ENCODE data around the gene TUBB4A. TPM values are rescaled to one million over a fixed set of nuclear protein-coding genes. Genes with fewer than 3 reads are reported as not detected.

TUBB4A gene
- total and polyA plus RNA-seq, 4 donors = 0.68 to 0.90 TPM; not detected in 2

GRCh38 chr19:6490134-6490533 is 12.0 kb downstream of the TUBB4A start:
- Histone ChIP-seq H3K9me3 (ENCODE audit: control insufficient read depth, low read length) (peaks cover 6% of the 10 kb centered on the region), H3K36me3 (ENCODE audit: control insufficient read depth in 1 of 2, insufficient read depth in 2 of 2, low read length in 1 of 2) (no peaks in the 10 kb centered on the region), H3K27me3 (ENCODE audit: control insufficient read depth in 1 of 2, insufficient read depth in 2 of 2, low read length in 1 of 2) (no peaks in the 10 kb centered on the region), H3K4me1 (ENCODE audit: control insufficient read depth in 1 of 2, insufficient read depth in 2 of 2, low read length in 2 of 2) (no peaks in the 10 kb centered on the region), H3K4me3 (ENCODE audit: low read length in 2 of 2) (no peak overlapping the region), H3K27ac (ENCODE audit: low read depth in 1 of 2, low read length in 2 of 2) (no peak overlapping the region)
- WGBS, 2 donors = 58 to 68% methylated on average over 2 of the region's 2 CpGs
- no peak for ATAC-seq (ENCODE audit: low FRiP score)
- DNase-seq = no peak
- intact Hi-C loops (cut with DNase I) = no loop called here

GRCh38 chr19:6489278-6490061 is 12.6 kb downstream of the TUBB4A start:
- ATAC-seq (ENCODE audit: low FRiP score) = no peak
- H3K4me1 ChIP-seq (ENCODE audit: control insufficient read depth in 1 of 2, insufficient read depth in 2 of 2, low read length in 2 of 2) = no peaks in the 10 kb centered on the region
- 53 to 55% methylated on average over 15 of the region's 15 CpGs for WGBS, 2 donors
- intact Hi-C loops (cut with DNase I) = no loop called here
- no peak for DNase-seq
- peaks cover 6% of the 10 kb centered on the region for H3K9me3 ChIP-seq (ENCODE audit: control insufficient read depth, low read length)
- no peak overlapping the region for H3K4me3 ChIP-seq (ENCODE audit: low read length in 2 of 2)
- no peaks in the 10 kb centered on the region for H3K36me3 ChIP-seq (ENCODE audit: control insufficient read depth in 1 of 2, insufficient read depth in 2 of 2, low read length in 1 of 2)
- no peaks in the 10 kb centered on the region for H3K27me3 ChIP-seq (ENCODE audit: control insufficient read depth in 1 of 2, insufficient read depth in 2 of 2, low read length in 1 of 2)
- H3K27ac ChIP-seq (ENCODE audit: low read depth in 1 of 2, low read length in 2 of 2) = no peak overlapping the region

- H3K4me1 ChIP-seq (ENCODE audit: control insufficient read depth in 1 of 2, insufficient read depth in 2 of 2, low read length in 2 of 2) = no peaks in the 10 kb centered on the region
- no peak overlapping the region for H3K4me3 ChIP-seq (ENCODE audit: low read length in 2 of 2)
- no peak for ATAC-seq (ENCODE audit: low FRiP score)
- WGBS, 2 donors = 86 to 89% methylated on average over 7 of the region's 7 CpGs
- DNase-seq = no peak
- H3K27ac ChIP-seq (ENCODE audit: low read depth in 1 of 2, low read length in 2 of 2) = no peak overlapping the region
- H3K36me3 ChIP-seq (ENCODE audit: control insufficient read depth in 1 of 2, insufficient read depth in 2 of 2, low read length in 1 of 2) = no peaks in the 10 kb centered on the region
- H3K27me3 ChIP-seq (ENCODE audit: control insufficient read depth in 1 of 2, insufficient read depth in 2 of 2, low read length in 1 of 2) = no peaks in the 10 kb centered on the region
- H3K9me3 ChIP-seq (ENCODE audit: control insufficient read depth, low read length) = no peaks in the 10 kb centered on the region
- intact Hi-C loops (cut with DNase I) = no loop called here
Observed at GRCh38 chr19:6484831-6485230, 17.3 kb downstream of the TUBB4A start.

- Histone ChIP-seq H3K9me3 (ENCODE audit: control insufficient read depth, low read length) (no peaks in the 10 kb centered on the region), H3K4me1 (ENCODE audit: control insufficient read depth in 1 of 2, insufficient read depth in 2 of 2, low read length in 2 of 2) (no peaks in the 10 kb centered on the region), H3K4me3 (ENCODE audit: low read length in 2 of 2) (no peak overlapping the region), H3K27me3 (ENCODE audit: control insufficient read depth in 1 of 2, insufficient read depth in 2 of 2, low read length in 1 of 2) (no peaks in the 10 kb centered on the region), H3K36me3 (ENCODE audit: control insufficient read depth in 1 of 2, insufficient read depth in 2 of 2, low read length in 1 of 2) (no peaks in the 10 kb centered on the region), H3K27ac (ENCODE audit: low read depth in 1 of 2, low read length in 2 of 2) (no peak overlapping the region)
- intact Hi-C loops (cut with DNase I) = no loop called here
- peak in 1 of 2 donors; percentile 40 for DNase-seq
- no peak for ATAC-seq (ENCODE audit: low FRiP score)
- WGBS, 2 donors = 90% methylated on average over 8 of the region's 8 CpGs
Observed at GRCh38 chr19:6484230-6484629, 17.9 kb downstream of the TUBB4A start.

- Histone ChIP-seq H3K36me3 (ENCODE audit: control insufficient read depth in 1 of 2, insufficient read depth in 2 of 2, low read length in 1 of 2) (no peaks in the 10 kb centered on the region), H3K4me1 (ENCODE audit: control insufficient read depth in 1 of 2, insufficient read depth in 2 of 2, low read length in 2 of 2) (no peaks in the 10 kb centered on the region), H3K27me3 (ENCODE audit: control insufficient read depth in 1 of 2, insufficient read depth in 2 of 2, low read length in 1 of 2) (no peaks in the 10 kb centered on the region), H3K9me3 (ENCODE audit: control insufficient read depth, low read length) (no peaks in the 10 kb centered on the region), H3K4me3 (ENCODE audit: low read length in 2 of 2) (no peak overlapping the region), H3K27ac (ENCODE audit: low read depth in 1 of 2, low read length in 2 of 2) (no peak overlapping the region)
- ATAC-seq (ENCODE audit: low FRiP score) (no peak), DNase-seq (no peak)
- intact Hi-C loops (cut with DNase I) = no loop called here
- WGBS, 2 donors = 47 to 48% methylated on average over 3 of the region's 3 CpGs
Observed at GRCh38 chr19:6483235-6483634, 18.9 kb downstream of the TUBB4A start.

GRCh38 chr19:6482343-6482686 is 19.8 kb downstream of the TUBB4A start:
- ATAC-seq (ENCODE audit: low FRiP score) = no peak
- DNase-seq = no peak
- Histone ChIP-seq H3K4me1 (ENCODE audit: control insufficient read depth in 1 of 2, insufficient read depth in 2 of 2, low read length in 2 of 2) (no peaks in the 10 kb centered on the region), H3K4me3 (ENCODE audit: low read length in 2 of 2) (no peak overlapping the region), H3K36me3 (ENCODE audit: control insufficient read depth in 1 of 2, insufficient read depth in 2 of 2, low read length in 1 of 2) (no peaks in the 10 kb centered on the region), H3K27me3 (ENCODE audit: control insufficient read depth in 1 of 2, insufficient read depth in 2 of 2, low read length in 1 of 2) (no peaks in the 10 kb centered on the region), H3K27ac (ENCODE audit: low read depth in 1 of 2, low read length in 2 of 2) (no peak overlapping the region), H3K9me3 (ENCODE audit: control insufficient read depth, low read length) (no peaks in the 10 kb centered on the region)
- 94 to 96% methylated on average over 8 of the region's 8 CpGs for WGBS, 2 donors
- intact Hi-C loops (cut with DNase I) = no loop called here

GRCh38 chr19:6481541-6482342 is 20.4 kb downstream of the TUBB4A start, which contains the start of gene DENND1C:
Gene DENND1C, minus strand, starts transcription at chr19:6481787. Its CDS starts 92 bp downstream, at chr19:6481695.
- no peaks in the 10 kb centered on the region for H3K4me1 ChIP-seq (ENCODE audit: control insufficient read depth in 1 of 2, insufficient read depth in 2 of 2, low read length in 2 of 2)
- H3K27ac ChIP-seq (ENCODE audit: low read depth in 1 of 2, low read length in 2 of 2) = no peak within 1 kb of the TSS
- H3K36me3 ChIP-seq (ENCODE audit: control insufficient read depth in 1 of 2, insufficient read depth in 2 of 2, low read length in 1 of 2) = no peaks in the 10 kb centered on the region
- intact Hi-C loops (cut with DNase I) = no loop called here
- no peaks in the 10 kb centered on the region for H3K27me3 ChIP-seq (ENCODE audit: control insufficient read depth in 1 of 2, insufficient read depth in 2 of 2, low read length in 1 of 2)
- DNase-seq (peak in 1 of 2 donors; percentile 73), ATAC-seq (ENCODE audit: low FRiP score) (peak; percentile 45)
- 33 to 34% methylated on average over 24 of the region's 24 CpGs for WGBS, 2 donors
- no peak within 1 kb of the TSS for H3K4me3 ChIP-seq (ENCODE audit: low read length in 2 of 2)
- no peaks in the 10 kb centered on the region for H3K9me3 ChIP-seq (ENCODE audit: control insufficient read depth, low read length)

- intact Hi-C loops (cut with DNase I) = no loop called here
- no peak for ATAC-seq (ENCODE audit: low FRiP score)
- Histone ChIP-seq H3K9me3 (ENCODE audit: control insufficient read depth, low read length) (no peaks in the 10 kb centered on the region), H3K27me3 (ENCODE audit: control insufficient read depth in 1 of 2, insufficient read depth in 2 of 2, low read length in 1 of 2) (no peaks in the 10 kb centered on the region), H3K4me1 (ENCODE audit: control insufficient read depth in 1 of 2, insufficient read depth in 2 of 2, low read length in 2 of 2) (no peaks in the 10 kb centered on the region), H3K27ac (ENCODE audit: low read depth in 1 of 2, low read length in 2 of 2) (no peak overlapping the region), H3K36me3 (ENCODE audit: control insufficient read depth in 1 of 2, insufficient read depth in 2 of 2, low read length in 1 of 2) (no peaks in the 10 kb centered on the region), H3K4me3 (ENCODE audit: low read length in 2 of 2) (no peak overlapping the region)
- no peak for DNase-seq
- WGBS, 2 donors = 78 to 79% methylated on average over 10 of the region's 10 CpGs
Observed at GRCh38 chr19:6480848-6481415, 21.2 kb downstream of the TUBB4A start.

Measured in aorta (tissue), 5 donors.